ENCODE data around the gene JMJD4. TPM values are rescaled to one million over a fixed set of nuclear protein-coding genes. Genes with fewer than 3 reads are reported as not detected.

Gene JMJD4
- total and polyA plus RNA-seq, 2 of the 8 experiments (the other 6 are each of a cell fraction or from before 2014, with no cell fraction given), result 13.2 to 23.3 TPM

GRCh38 chr1:227712648-227713047 is 22.5 kb downstream of the JMJD4 start:
- Histone ChIP-seq H2BK20ac (ENCODE audit: low read length) (no peak overlapping the region), H3K9me3 (ENCODE audit: insufficient read depth in 2 of 2, low read depth in 1 of 2, low read length in 1 of 2) (peaks cover 26 to 33% of the 10 kb centered on the region in 2 experiments), H4K5ac (ENCODE audit: insufficient read length, low read depth, low read length) (no peak overlapping the region), H2BK120ac (replicated peaks; ENCODE audit: low read depth, low read length) (no peak overlapping the region), H4K20me1 (replicated peaks in 1 of 2; ENCODE audit: control insufficient read depth in 1 of 2, insufficient read depth in 2 of 2, low read length in 2 of 2) (no peaks in the 10 kb centered on the region), H3K79me1 (ENCODE audit: low read depth, low read length) (no peaks in the 10 kb centered on the region), H4K91ac (replicated peaks; ENCODE audit: insufficient read length, low read length) (no peak overlapping the region), H3K4me3 (ENCODE audit: extremely low read depth in 1 of 4, insufficient read depth in 2 of 4, low read depth in 3 of 4, low read length in 4 of 4) (no peak overlapping the region), H3K56ac (replicated peaks; ENCODE audit: insufficient read length, low read depth, low read length) (no peak overlapping the region), H3K9ac (replicated peaks in 1 of 4; ENCODE audit: extremely low read depth in 1 of 4, low read depth in 3 of 4, low read length in 3 of 4) (no peak overlapping the region), H3K4me2 (ENCODE audit: insufficient read depth in 1 of 2, low read depth in 2 of 2, low read length in 2 of 2) (no peak overlapping the region), H3K23me2 (ENCODE audit: low read depth, low read length) (no peaks in the 10 kb centered on the region), H4K8ac (ENCODE audit: extremely low read depth, insufficient read depth, low read length) (no peak overlapping the region), H3K27ac (ENCODE audit: low read depth, low read length) (no peak overlapping the region), H3K18ac (ENCODE audit: extremely low read depth, low read length) (no peak overlapping the region), H3K4me1 (replicated peaks in 1 of 4; ENCODE audit: control insufficient read depth in 3 of 4, insufficient read depth in 4 of 4, low read length in 3 of 4) (no peaks in the 10 kb centered on the region), H2AK5ac (ENCODE audit: low read depth, low read length) (no peak overlapping the region), H3K79me2 (ENCODE audit: control insufficient read depth in 1 of 2, insufficient read depth in 2 of 2, low read length in 2 of 2) (no peaks in the 10 kb centered on the region), H2AFZ (ENCODE audit: low read length) (no peak overlapping the region), H3K4ac (replicated peaks; ENCODE audit: insufficient read length, low read depth, low read length) (no peak overlapping the region), H3K36me3 (ENCODE audit: control insufficient read depth in 2 of 4, insufficient read depth in 4 of 4, low read length in 3 of 4) (no peaks in the 10 kb centered on the region), H3K23ac (ENCODE audit: insufficient read length) (no peak overlapping the region), H2BK12ac (ENCODE audit: low read depth, low read length) (no peak overlapping the region), H2BK15ac (ENCODE audit: low read length) (no peak overlapping the region), H3K27me3 (replicated peaks in 1 of 4; ENCODE audit: control insufficient read depth in 3 of 4, extremely low read depth in 1 of 4, insufficient read depth in 3 of 4, low read length in 3 of 4) (no peaks in the 10 kb centered on the region), H2BK5ac (ENCODE audit: low read depth, low read length) (no peak overlapping the region), H3K14ac (ENCODE audit: insufficient read length) (no peak overlapping the region)
- FAIRE-seq (no peak), DNase-seq (ENCODE audit: low read depth in 1 of 2, low spot score in 2 of 2) (no peak)
- ChIA-PET POLR2A (ENCODE audit: partially characterized antibody) (no interaction called here), CTCF (ENCODE audit: partially characterized antibody) (interaction anchor here (0.7 kb wide), 1 partner anchor 198 kb away, joined by 3 read pairs; no protein-coding TSS in a partner anchor)
- TF ChIP-seq KDM1A (IDR thresholded peaks at IDR 0.05; ENCODE audit: borderline replicate concordance, low read length) (no peak), SUZ12 (IDR thresholded peaks at IDR 0.05; ENCODE audit: low read length) (no peak), TAF7 (optimal IDR thresholded peaks at IDR 0.05; ENCODE audit: borderline replicate concordance, low read depth, low read length) (no peak), CBX5 (IDR thresholded peaks at IDR 0.05; ENCODE audit: low read depth, low read length) (no peak), POLR2A (IDR thresholded peaks at IDR 0.05; ENCODE audit: control extremely low read depth in 1 of 2, low read depth in 2 of 2, low read length in 2 of 2) (no peak), YY1 (IDR thresholded peaks at IDR 0.05; ENCODE audit: low read depth, low read length) (no peak), ATF3 (IDR thresholded peaks at IDR 0.05; ENCODE audit: insufficient read depth, low read depth, low read length) (no peak), TBP (IDR thresholded peaks at IDR 0.05; ENCODE audit: low read depth, low read length) (no peak), POLR2AphosphoS5 (IDR thresholded peaks at IDR 0.05; ENCODE audit: low read depth, low read length) (no peak), BCL11A (IDR thresholded peaks at IDR 0.05; ENCODE audit: low read depth in 2 of 2, low read length in 2 of 2) (no peak), SIRT6 (IDR thresholded peaks at IDR 0.05; ENCODE audit: low read length) (no peak), NANOG (IDR thresholded peaks at IDR 0.05; ENCODE audit: insufficient read depth, low read depth, low read length, poor library complexity, severe bottlenecking) (no peak), SAP30 (IDR thresholded peaks at IDR 0.05; ENCODE audit: insufficient read depth, insufficient replicate concordance, low read length) (no peak)
- TF ChIP-seq, protein P1, sequence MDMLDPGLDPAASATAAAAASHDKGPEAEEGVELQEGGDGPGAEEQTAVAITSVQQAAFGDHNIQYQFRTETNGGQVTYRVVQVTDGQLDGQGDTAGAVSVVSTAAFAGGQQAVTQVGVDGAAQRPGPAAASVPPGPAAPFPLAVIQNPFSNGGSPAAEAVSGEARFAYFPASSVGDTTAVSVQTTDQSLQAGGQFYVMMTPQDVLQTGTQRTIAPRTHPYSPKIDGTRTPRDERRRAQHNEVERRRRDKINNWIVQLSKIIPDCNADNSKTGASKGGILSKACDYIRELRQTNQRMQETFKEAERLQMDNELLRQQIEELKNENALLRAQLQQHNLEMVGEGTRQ (IDR thresholded peaks at IDR 0.05; ENCODE audit: low read length), result no peak

Data from H1 (cell line).